Bone marrow (tissue), 2 donors: ENCODE measurements around the gene ZNF860.

Experiments used
- DNase-seq, 2 donors: peaks; one replicate each; lab custom pipeline; 2025; lab: John Stamatoyannopoulos, UW

Gene ZNF860

DNA sequence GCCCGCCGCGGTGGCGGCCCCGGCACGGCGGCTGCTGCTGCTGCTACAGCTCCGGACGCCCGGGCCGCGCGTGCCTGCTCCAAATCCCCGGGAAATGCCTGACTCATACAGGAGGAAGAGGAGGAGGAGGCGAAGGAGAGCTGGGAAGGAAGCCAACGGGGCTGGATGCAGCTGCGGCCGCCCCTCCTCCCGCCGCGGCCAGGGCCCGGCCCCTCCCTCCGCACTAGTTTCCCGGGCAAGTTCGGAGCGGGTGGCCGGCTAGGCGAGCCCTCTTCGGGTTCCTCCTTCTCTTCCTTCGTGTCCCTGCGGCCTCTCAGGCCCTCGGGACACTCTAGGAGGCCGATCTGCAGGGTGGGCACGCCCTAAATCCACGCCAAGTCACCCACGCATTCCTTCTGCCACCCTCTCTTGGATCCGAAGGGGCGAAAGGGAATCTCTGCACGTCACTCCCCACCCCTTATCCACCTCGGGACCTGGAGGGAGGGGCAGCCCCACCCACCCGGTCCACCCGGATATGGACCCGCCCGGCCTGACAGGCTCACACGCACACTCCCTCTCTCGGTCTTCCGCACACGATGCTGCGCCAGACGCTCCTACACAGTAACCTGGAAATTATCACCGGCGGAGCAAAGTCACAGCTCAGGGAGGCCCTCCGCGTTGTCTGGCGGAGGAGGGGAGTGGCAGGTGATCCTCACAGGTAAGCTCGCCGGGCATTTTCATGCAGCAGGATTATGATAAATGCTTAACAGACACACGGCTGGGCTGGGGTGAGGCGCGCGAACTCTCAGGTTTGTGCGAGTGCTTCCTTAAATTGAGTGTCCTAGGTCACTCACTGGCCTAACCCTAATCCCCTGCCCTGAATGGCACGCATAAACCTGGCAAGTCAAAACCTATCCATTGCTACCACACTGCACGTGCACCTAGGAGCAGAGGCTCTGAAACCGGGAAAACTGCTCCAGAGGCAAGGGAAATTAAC lies at the start of gene ZNF860, which contains the start of gene OSBPL10:
Gene ZNF860, plus strand, starts transcription at position 545 of the 976 bp plus-strand sequence. CDS start 7,330 bp downstream, outside the sequence.
Gene OSBPL10, minus strand, starts transcription at position 57 of the 976 bp plus-strand sequence. CDS start 83 bp downstream, outside the sequence.
- no peak for DNase-seq

DNA sequence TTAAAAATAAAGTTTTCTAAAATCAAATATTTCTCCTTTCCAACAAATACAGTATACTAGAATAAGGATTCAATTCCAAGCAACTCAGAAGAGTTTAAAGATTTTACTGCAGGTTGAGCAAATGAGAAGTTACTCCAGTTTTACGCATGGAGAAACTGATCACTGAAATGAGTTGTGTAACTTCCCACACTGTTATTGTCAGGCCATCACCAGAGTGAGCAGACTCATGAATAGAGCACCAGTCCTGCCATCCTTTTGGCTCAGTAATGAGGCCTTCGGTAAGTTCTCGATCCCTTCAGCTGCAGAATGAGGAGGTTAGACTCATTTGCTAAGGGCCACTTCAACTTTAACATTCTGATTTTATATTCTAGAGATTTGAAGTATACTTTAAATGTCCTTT lies 48.6 kb upstream of the ZNF860 start:
- DNase-seq = no peak

DNA sequence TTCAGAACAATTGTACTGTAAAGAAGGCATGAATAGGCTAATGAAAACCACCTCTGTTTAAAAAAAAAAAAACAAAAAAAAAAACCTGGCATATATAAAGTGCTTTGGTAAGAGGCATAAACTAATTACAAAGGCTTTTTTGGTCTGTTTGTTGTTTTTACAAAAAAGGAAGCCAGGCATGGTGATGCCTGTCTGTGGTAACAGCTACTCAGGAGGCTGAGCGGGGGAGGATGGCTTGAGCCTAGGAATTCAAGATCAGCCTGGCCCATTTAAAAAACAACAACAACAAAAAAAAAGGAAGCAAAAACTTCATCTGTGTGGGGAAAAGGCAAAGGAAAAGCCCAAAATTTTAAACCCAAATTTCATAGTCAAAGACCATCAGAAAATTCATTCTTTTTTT lies 47.5 kb upstream of the ZNF860 start:
- DNase-seq = peak in 1 of 2 donors; percentile 1

DNA sequence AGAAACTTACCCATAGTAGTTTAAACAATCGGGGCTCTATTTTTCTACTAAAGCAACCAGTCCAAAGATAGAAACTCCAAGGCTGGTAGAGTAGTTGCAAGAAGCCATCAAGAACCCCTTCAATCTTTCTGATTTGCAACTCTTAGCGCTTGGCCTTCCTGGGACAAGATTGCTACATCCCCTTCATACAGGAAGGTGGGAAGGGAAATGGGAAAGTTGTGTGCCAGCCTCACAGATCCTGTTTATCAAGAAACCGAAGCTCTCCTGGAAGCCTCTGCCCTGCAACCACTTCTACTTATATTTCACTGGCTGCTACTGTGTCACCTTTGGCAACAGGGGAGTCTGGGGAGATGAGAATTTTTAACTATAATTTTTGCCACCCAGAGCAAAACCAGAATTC lies 46.7 kb upstream of the ZNF860 start:
- DNase-seq = no peak

DNA sequence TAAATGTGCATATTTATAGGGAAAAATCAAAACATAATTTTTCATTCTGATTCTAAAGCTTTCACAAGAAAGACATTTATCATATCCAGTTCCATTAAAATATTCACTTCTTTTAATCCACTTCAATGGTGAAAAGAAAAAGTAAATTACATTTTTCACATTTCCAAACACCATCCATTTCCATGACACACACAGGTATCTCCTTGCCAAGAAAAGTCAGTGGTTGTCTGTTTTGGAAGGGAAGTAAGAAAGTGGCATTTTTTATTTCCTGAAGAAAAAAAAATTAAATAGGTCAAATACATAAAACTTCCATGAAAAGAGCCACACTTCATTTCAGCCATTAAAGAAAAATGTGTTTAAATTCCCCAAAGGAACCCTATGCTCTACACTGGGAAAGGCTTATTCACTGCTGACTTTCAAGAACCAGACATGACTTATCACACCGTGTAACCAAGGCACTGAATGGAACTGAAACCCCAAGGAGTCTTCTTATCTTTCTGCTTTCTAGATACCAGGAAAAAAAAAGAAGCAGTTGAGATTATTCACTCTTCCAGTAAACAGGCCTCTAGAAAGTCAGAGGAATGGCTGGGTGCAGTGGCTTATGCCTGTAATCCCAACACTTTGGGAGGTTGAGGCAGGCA lies 45.0 kb upstream of the ZNF860 start:
- no peak for DNase-seq

DNA sequence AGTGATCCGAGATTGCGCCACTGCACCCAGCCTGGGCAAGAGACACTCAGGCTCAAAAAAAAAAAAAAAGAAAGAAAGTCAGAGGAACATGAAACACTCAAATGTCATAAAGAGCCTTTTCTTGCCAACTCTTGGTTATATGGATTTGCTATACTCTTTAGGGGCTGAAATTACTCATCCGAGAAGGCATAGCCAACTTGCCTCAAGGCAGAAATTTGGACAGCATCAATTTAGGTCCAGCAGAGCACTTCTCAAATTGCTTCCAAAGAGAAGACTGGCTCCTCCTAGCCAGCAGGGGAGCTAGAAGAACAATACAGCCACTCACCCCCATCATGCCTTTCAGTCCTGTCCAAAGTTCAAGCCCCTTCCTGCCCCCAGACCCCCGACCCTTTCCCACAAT lies 44.3 kb upstream of the ZNF860 start:
- no peak for DNase-seq

DNA sequence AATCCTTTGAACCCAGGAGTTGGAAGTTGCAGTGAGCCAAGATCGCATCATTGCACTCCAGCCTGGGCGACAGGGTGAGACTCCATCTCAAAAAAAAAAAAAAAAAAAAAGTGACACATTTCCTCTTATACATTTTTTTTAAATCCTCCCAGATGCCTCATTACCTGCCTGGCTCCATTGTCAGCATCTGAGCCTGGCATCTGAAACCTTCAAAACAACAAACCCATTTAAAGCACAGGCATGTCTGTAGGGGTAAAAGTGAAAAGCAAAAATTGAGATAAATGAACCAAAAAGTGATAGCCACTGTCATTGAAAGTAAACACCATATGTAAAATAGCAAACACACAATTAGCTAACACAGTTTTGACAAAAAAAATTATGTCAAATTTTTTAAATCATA lies 39.1 kb upstream of the ZNF860 start:
- DNase-seq = no peak

DNA sequence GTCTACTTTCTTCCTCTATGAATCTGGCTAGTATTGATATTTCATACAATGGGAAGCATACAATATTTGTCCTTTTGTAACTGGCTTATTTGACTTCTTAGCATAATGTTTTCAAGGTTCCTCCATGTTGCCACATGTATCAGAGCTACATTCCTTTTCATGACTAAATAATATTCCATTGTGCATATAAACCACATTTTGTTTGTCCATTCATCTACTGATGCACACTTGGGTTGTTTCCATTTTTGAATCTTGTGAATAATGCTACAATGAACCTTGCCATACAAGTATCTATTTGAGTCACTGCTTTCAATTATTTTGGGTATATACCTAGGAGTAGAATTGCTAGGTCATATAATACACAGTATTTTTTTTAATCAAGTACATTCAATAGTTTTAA lies 38.5 kb upstream of the ZNF860 start:
- no peak for DNase-seq

DNA sequence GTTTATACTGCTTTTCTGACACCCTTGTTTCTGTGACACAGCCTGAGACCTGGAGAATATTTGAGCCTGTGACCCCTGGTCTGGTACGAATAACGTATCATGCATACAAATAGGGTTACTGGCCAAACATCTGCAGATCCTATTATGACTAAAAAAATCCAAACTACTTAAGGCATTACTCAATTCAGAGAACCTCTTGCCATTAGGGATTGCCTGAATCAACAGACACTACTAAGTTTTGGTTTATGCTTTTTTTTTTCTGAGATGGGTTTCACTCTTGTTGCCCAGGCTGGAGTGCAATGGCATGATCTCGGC lies 35.9 kb upstream of the ZNF860 start:
- DNase-seq = no peak

DNA sequence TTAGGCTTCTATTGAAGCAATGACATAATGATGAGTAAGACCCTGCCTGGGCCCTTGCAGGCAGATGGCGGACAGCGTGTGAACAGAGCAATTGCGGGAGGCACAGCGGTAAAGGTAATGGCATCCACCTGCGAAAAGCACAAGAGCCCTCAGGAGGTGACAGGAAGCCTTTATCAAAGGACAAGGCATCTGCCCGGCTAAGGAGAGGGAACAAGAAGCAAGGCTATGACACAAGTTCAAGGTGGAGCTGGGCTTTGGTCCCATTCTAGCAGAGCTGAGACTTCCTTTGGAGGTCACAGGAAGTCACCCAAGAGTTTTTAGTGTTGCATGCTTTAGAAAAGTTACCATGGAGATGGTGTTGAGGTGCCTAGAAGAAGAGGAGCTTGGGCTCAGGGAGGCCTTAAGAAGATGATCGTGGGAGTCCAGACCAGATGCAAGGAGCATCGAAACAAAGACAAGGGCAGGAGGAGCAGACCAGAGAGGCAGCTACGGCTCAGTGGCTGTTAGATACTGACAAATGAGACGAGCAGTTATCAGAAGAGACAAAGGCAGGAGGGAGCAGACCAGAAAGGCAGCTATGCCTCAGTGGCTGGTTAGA lies 35.0 kb upstream of the ZNF860 start:
- no peak for DNase-seq

DNA sequence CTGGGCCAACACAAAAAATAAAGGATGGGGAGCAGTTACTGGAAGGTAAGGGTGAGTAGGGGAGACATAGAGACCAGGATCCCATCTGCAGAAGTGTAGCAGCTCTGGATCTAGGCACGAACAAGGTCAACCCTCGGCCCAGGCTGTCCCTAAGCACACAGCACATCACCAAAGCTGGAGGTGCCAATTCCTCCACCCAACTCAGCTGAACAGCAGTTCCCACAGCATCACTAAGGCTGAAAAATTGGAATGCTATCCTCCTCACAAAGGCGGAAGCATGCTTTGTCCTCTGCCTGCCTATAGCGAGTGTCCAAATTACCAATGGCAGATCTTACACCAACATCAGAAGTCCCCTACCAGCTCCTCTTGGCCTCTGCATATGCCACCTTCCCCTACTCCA lies 34.4 kb upstream of the ZNF860 start:
- no peak for DNase-seq

DNA sequence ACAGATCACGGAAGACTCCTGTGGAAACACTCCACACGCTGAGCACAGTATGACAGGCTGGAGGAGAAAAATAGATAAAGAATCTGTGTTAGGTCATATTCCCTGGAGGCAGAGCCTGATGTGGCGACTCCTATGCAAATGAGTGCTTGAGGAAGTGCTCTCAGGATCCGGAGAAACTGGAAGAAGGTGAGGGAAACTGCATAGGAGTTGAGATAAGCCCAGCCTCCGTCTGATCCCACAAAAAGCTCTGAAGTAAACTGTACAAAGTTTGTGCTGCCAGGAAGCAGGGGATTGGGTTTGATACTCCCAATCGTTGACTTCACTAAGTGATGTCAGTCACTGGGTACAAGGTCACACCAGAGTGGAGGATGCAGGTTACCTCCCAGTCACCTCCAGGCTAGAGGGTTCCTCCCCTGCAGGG lies 33.9 kb upstream of the ZNF860 start:
- DNase-seq = no peak

DNA sequence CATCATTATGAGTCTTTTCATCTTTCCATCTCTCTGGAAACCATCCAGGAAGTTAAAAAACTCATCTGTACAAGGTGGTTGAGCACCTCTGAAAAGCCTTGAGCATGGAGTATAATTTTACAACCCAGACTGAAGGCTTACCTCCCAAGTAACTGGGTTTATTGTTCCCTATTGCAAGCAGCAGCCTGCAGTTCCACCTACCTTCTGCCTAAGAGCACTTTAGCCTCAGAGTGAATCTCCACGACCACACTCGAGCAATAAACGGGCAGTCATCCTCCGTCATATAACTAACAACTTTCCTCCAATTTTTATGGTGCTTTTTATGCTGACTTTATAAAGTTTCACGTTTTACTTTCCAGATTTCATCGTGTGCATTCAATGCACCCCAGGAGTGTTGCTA lies 33.3 kb upstream of the ZNF860 start:
- DNase-seq = no peak

DNA sequence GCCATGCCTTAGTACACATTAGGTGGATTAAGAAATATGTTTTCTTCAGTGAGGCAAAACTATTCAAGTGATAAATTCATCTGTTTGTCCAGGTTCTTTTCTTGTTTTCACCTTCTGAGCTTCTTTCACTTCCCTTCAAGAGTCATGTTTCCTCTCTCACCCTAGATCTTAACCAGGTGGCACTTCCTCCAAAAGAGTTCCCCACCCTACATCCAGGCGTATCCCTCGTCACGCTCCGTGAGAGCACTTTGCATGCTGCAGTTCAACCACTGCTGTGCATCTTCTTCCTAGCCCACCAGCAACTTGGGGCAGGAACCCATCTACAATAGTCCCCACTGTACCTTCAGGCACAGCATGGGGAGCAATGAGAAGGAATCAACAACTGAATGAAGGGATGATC lies 29.3 kb upstream of the ZNF860 start:
- DNase-seq = no peak

DNA sequence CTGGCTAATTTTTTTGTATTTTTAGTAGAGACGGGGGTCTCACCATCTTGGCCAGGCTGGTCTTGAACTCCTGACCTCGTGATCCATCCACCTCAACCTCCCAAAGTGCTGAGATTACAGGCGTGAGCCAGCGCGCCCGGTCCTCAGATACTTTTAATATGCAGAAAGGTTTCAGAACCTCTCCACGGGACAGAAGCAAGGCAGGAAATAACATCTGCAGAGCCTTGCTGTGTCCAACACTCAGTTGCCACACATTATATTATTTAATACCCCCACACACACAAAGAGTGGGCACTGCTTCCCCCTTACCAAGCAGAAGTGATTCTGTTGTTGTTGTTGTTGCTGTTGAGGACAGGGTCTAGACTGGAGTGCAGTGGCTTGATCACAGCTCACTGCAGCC lies 28.5 kb upstream of the ZNF860 start:
- no peak for DNase-seq

DNA sequence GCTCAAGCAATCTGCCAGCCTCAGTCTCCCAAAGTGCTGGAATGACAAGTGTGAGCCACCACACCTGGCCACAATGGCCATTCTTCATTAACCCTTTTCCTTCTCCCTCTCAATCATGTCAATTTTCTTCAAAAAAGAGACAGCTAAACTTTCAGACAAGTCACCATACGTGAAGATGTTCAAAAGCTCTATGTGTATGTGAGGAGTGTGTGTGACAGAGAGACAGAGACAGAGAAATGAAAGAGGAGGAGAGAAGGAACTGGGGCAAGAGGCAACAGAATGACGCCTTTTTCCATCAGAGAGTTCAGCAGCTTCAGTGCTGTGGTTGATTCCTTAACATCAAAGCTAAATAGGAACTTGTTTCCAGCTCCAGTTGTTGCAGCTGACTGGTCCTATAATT lies 27.9 kb upstream of the ZNF860 start:
- no peak for DNase-seq

DNA sequence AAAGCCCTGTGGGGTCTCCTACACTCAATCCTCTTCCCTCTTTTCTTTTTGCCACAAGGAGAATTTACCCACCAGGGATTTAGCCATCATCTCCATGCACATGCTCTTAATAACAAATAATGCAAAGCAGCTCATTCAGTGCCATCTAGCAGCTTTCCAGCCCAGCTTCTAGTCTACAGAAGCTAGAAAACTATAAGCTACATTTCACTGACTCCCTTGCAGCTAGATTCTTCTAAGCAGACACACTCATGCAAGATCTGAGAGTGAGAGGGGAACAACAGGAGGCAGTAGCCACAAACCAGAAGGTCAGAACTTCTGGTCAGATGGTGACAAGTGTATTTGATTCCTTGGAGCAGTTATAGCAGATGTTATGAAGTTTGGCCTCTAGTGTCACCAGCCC lies 26.0 kb upstream of the ZNF860 start:
- DNase-seq = no peak

DNA sequence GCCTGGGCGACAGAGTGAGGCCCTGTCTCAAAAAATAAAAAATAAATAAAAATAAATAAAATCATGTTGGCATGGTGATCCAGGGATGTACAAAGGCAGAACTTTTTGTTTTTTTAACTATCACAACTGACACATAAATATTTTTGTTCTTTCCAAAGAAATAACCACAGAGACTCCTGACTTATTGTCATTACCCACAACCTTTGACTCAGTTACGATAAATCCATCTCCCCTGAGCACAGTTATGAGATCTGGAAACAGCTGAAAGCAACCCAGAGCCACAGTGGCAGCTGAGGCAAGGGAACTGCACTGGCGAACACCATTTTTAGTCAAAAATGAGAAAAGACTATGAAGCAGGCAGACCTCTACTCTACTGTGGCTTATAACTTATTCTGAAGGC lies 24.4 kb upstream of the ZNF860 start:
- DNase-seq = no peak

DNA sequence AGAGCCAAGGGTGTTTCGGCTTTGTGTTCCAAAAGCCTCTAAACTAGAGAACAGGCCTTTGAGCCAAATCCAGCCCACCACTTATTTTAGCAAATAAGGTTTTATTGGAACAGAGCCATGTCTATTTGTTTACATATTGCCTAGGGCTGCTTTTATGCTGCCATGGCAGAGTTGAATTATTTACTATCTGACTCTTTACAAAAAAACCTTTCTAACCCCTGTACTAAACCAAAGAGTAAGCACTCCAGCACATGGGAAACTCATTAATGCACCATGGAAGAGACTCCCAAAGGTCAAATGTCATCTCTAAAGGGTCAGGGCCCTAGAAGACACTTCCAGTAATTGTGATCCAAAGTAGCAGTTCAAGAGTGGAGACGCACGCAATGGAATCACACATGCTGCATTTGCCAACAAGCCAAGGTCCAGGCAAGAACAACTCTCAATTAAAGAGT lies 22.8 kb upstream of the ZNF860 start:
- no peak for DNase-seq

DNA sequence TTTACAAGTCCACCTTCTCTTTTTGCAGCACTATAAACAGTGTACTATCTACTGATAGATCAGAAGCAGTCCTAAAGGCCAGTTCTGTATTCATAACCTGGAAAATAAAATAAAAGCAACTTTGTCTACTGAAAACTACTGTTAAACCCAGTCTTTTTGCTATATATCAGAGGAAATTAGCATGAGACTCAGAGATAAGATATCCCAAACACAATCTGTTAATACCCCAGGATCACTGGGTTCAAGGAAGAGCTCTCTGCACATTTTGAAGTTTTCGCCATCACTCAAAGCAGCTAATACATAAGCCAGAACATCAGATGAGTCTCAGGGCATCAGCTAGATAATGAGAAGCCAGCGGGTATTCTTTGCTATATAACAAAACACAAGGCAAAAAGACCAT lies 22.3 kb upstream of the ZNF860 start:
- no peak for DNase-seq

DNA sequence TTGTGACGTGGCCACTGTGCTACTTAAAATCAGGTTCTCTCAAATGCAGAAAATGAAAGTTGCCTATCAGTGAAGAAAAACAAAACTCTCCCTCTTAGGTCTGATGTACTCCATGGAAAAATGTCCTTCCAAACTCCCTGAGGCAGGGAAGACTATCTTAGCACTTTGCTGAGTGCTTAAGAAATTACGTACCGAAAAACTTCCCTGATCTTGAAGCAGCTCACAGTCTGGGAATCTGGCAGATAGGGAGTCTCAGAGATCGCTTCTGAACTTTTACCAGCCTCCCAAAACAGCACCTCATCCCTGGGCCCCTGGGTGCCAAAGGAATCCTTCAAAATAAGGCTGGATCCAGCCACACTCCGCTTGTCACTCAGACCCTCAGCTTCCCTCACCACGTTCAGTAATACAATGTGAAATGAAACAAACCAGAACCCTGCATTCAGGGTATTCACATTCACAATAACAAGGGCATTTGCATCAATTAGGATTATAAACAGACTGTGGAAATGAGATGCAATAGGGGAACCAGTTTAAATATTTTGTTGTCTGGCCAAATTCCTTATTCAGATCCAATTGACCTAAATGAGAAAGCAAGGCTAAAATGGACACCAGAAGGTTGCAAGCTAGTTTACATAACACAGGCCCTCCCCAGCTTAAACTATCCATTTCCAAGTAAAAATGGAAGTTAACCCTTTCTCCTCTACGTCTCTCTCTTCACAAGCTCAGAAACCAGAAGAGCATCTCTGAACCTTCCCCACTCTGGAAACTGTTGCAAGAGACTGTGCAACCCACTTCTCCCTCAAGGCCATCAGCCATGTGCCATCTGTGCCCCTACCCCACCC lies 21.4 kb upstream of the ZNF860 start:
- DNase-seq = no peak
